ENCODE measurements around the gene PCDHA3.
"Not testable (repeated sequence)": the region's sequence is repeated elsewhere in the genome, so short reads cannot be mapped to it uniquely, and the experiment has no call there.

PCDHA3 gene

DNA sequence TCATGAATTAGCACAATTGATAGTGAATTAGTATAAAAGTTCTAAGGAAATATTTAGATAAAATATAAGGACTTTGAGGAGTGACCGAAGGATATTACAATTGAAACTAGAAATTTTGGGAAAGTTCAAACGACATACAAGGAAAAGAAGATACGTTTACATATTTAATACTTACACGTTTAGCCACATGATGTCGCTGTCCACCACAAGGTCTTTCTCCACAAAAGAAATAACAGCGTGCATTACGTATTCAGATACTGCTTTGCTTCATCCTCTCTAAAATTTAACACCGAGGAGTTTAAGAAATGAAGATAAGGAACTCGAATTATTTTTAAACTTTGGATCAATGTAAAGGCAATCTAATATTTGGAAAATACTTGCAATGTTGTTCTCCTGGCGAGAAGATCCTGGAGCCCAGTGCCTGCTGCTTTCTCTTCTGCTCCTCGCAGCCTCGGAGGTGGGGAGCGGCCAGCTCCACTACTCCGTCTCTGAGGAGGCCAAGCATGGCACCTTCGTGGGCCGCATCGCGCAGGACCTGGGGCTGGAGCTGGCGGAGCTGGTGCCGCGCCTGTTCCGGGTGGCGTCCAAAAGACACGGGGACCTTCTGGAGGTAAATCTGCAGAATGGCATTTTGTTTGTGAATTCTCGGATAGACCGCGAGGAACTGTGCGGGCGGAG is at the start of gene PCDHA3:
Gene PCDHA3, plus strand, starts transcription at position 242 of the 678 bp plus-strand sequence.
- no peaks in the 10 kb centered on the region for H3K9me3 ChIP-seq (ENCODE audit: low read depth, low read length)
- no peaks in the 10 kb centered on the region for H3K36me3 ChIP-seq (ENCODE audit: insufficient read depth, low read length)
- H3K9ac ChIP-seq (ENCODE audit: insufficient read length), result no peak within 1 kb of the TSS
- no peak within 1 kb of the TSS for H3K27ac ChIP-seq
- no peak for TF ChIP-seq POLR2AphosphoS5 (IDR thresholded peaks at IDR 0.05; ENCODE audit: borderline replicate concordance, low read depth, low read length)
- no peak for TF ChIP-seq EZH2 (IDR thresholded peaks at IDR 0.05)
- TF ChIP-seq FOXP2 (optimal IDR thresholded peaks at IDR 0.05; ENCODE audit: control extremely low read depth, extremely low read length, insufficient read depth), result no peak
- DNase-seq (ENCODE audit: low read depth, low spot score), result no peak
- no peak within 1 kb of the TSS for H3K4me3 ChIP-seq

DNA sequence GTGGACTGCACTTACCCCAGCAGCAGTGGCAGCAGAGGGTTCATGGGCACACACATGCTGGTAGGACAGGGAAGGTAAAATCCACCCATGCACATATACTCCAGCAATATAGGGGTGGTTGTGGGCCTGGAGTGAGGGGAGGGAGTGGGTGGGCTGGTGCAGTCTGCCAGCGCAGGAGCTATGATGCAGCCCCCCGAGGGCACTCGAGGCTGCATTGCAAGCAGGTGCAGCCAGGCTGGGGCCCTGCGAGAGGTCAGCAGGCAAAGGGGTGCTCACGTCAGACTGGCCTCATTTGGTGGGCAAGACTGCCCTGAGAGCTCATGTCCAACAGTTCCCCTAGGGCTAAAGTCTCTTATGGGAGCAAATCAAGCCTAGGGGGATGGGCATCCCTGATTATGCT is 47.3 kb upstream of the PCDHA3 start:
- Histone ChIP-seq H3K9me3 (ENCODE audit: low read depth, low read length) (no peaks in the 10 kb centered on the region), H3K36me3 (ENCODE audit: insufficient read depth, low read length) (no peaks in the 10 kb centered on the region), H3K27ac (no peak overlapping the region), H3K9ac (ENCODE audit: insufficient read length) (no peak overlapping the region), H3K4me3 (no peak overlapping the region)
- no peak for DNase-seq (ENCODE audit: low read depth, low spot score)
- no peak for TF ChIP-seq EZH2 (IDR thresholded peaks at IDR 0.05)
- no peak for TF ChIP-seq POLR2AphosphoS5 (IDR thresholded peaks at IDR 0.05; ENCODE audit: borderline replicate concordance, low read depth, low read length)
- no peak for TF ChIP-seq FOXP2 (optimal IDR thresholded peaks at IDR 0.05; ENCODE audit: control extremely low read depth, extremely low read length, insufficient read depth)

DNA sequence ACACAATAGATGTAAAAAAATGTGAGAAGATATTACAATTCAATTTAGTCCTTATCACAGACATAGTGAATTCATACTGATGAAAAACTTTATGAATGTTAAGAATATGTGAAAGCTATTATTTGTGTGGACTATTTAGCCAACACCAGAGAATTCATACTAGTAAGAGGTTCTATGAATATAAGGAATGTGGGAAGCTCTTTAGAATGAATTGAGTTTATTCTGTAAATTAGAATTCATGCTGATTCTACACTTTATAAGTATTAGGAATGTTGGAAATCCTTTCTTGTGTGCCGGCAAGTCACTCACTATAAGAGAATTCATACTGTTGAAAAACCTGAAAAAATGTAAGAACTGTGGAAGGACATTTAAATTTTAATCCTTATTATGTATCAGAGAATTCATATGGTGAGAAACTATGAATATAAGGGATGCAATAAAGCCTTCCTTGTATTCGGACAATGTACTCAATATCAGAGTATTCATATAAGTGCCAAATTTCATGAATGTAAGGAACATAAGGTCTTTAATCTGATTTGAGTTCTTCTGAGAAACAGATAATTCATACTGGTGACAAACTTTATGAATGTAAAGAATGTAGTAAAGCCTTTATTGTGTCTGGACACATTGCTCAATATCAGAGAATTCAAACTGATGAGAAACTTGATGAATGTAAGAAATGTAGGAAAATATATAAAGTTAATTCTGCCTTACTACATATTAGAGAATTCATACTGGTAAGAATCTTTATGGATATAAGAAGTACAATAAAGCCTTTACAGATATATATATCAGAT is 36.5 kb upstream of the PCDHA3 start:
- no peak overlapping the region for H3K9ac ChIP-seq (ENCODE audit: insufficient read length)
- no peaks in the 10 kb centered on the region for H3K36me3 ChIP-seq (ENCODE audit: insufficient read depth, low read length)
- no peak for DNase-seq (ENCODE audit: low read depth, low spot score)
- H3K27ac ChIP-seq, result no peak overlapping the region
- H3K9me3 ChIP-seq (ENCODE audit: low read depth, low read length), result peaks cover 12% of the 10 kb centered on the region; the same call in 1 of the 2 replicates
- TF ChIP-seq POLR2AphosphoS5 (IDR thresholded peaks at IDR 0.05; ENCODE audit: borderline replicate concordance, low read depth, low read length) (no peak), FOXP2 (optimal IDR thresholded peaks at IDR 0.05; ENCODE audit: control extremely low read depth, extremely low read length, insufficient read depth) (no peak), EZH2 (IDR thresholded peaks at IDR 0.05) (no peak)
- no peak overlapping the region for H3K4me3 ChIP-seq

DNA sequence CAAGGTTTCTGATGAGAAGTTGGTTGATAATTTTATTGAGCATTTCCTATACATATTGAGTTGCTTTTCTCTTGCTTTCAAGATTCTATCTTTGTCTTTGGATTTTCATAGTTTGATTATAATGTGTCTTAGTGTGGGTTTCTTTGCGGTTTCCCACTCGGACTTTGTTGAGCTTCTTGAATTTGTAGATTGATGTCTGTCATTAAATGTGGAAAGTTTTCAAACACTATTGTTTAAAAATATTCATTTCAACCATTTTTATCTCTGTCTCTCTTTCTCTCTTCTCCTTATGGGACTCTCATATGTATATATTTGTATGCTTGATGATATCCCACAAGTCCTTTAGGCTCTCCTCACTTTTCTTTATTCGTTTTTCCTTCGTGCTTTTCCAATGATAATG is 33.4 kb upstream of the PCDHA3 start:
- H3K9me3 ChIP-seq (ENCODE audit: low read depth, low read length), result peaks cover 12% of the 10 kb centered on the region; the same call in 1 of the 2 replicates

DNA sequence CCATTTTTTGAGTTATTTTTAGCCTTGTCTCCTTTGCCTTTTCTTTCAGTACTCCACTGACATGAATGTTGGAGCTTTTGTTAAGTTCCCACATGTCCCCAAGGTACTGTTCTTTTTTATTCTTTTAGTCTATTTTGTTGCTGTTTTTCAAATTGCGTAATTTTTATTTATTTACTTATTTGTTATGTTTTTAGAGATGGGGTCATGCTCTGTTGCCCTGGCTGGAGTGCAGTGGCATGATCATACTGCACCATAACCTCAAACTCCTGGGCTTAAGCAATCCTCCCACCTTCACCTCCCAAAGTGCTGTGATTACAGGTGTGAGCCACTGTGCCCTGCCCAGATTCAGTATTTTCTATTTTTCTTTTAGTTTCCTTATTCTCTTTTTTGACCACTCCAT is 20.3 kb upstream of the PCDHA3 start:
- no peak overlapping the region for H3K9ac ChIP-seq (ENCODE audit: insufficient read length)
- no peak for TF ChIP-seq EZH2 (IDR thresholded peaks at IDR 0.05)
- TF ChIP-seq POLR2AphosphoS5 (IDR thresholded peaks at IDR 0.05; ENCODE audit: borderline replicate concordance, low read depth, low read length), result no peak
- TF ChIP-seq FOXP2 (optimal IDR thresholded peaks at IDR 0.05; ENCODE audit: control extremely low read depth, extremely low read length, insufficient read depth), result no peak
- H3K36me3 ChIP-seq (ENCODE audit: insufficient read depth, low read length), result no peaks in the 10 kb centered on the region
- no peaks in the 10 kb centered on the region for H3K9me3 ChIP-seq (ENCODE audit: low read depth, low read length)
- DNase-seq (ENCODE audit: low read depth, low spot score), result no peak
- no peak overlapping the region for H3K4me3 ChIP-seq
- no peak overlapping the region for H3K27ac ChIP-seq

More for the DNA sequence above, 33.4 kb upstream of the PCDHA3 start:
- Histone ChIP-seq H3K36me3 (ENCODE audit: insufficient read depth, low read length) (no peaks in the 10 kb centered on the region), H3K9ac (ENCODE audit: insufficient read length) (no peak overlapping the region), H3K4me3 (no peak overlapping the region), H3K27ac (no peak overlapping the region)
- no peak for DNase-seq (ENCODE audit: low read depth, low spot score)
- TF ChIP-seq FOXP2 (optimal IDR thresholded peaks at IDR 0.05; ENCODE audit: control extremely low read depth, extremely low read length, insufficient read depth) (no peak), EZH2 (IDR thresholded peaks at IDR 0.05) (no peak), POLR2AphosphoS5 (IDR thresholded peaks at IDR 0.05; ENCODE audit: borderline replicate concordance, low read depth, low read length) (no peak)

DNA sequence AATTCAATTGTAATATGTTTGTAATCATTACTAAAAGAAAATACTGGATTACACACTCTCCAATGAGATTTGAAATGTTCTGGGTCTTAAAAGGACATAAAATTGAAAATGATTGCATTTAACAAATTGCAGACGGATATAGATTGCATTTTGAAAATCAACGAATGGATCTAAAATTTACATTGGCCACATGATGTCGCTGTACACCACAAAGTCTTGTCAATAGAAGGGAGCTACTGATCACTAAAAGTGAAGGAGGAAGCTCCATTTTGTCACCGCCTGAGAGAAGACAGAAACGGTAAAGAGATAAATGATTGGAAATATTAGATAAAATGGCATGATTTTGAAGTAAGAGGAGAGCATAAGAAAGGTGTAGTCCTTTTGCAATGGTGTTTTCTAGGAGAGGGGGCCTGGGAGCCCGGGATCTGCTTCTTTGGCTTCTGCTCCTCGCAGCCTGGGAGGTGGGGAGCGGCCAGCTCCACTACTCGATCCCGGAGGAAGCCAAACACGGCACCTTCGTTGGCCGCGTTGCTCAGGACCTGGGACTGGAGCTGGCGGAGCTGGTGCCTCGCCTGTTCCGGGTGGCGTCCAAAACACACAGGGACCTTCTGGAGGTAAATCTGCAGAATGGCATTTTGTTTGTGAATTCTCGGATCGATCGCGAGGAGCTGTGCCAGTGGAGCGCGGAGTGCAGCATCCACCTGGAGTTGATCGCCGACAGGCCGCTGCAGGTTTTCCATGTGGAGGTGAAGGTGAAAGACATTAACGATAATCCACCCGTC is 14.8 kb upstream of the PCDHA3 start, which contains the start of gene PCDHA1:
Gene PCDHA1, plus strand, starts transcription at position 236 of the 782 bp plus-strand sequence.
- Histone ChIP-seq H3K9ac (ENCODE audit: insufficient read length) (no peak within 1 kb of the TSS), H3K4me3 (0 out of 2 replicates have a peak within 1 kb of the TSS, but pooled peaks have one; percentile 13), H3K9me3 (ENCODE audit: low read depth, low read length) (no peaks in the 10 kb centered on the region; the same call in 1 of the 2 replicates), H3K27ac (no peak within 1 kb of the TSS), H3K36me3 (ENCODE audit: insufficient read depth, low read length) (no peaks in the 10 kb centered on the region)
- no peak for DNase-seq (ENCODE audit: low read depth, low spot score)
- TF ChIP-seq FOXP2 (optimal IDR thresholded peaks at IDR 0.05; ENCODE audit: control extremely low read depth, extremely low read length, insufficient read depth) (no peak), EZH2 (IDR thresholded peaks at IDR 0.05) (no peak), POLR2AphosphoS5 (IDR thresholded peaks at IDR 0.05; ENCODE audit: borderline replicate concordance, low read depth, low read length) (no peak)

DNA sequence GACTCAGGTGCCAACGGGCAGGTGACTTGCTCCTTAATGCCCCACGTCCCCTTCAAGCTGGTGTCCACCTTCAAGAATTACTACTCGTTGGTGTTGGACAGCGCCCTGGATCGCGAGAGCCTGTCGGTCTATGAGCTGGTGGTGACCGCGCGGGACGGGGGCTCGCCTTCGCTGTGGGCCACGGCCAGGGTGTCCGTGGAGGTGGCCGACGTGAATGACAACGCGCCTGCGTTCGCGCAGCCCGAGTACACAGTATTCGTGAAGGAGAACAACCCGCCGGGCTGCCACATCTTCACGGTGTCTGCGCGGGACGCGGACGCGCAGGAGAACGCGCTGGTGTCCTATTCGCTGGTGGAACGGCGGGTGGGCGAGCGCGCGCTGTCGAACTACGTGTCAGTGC is 13.4 kb upstream of the PCDHA3 start:
- not testable (repeated sequence) for H3K27ac ChIP-seq; H3K9ac ChIP-seq (ENCODE audit: insufficient read length); DNase-seq (ENCODE audit: low read depth, low spot score)

DNA sequence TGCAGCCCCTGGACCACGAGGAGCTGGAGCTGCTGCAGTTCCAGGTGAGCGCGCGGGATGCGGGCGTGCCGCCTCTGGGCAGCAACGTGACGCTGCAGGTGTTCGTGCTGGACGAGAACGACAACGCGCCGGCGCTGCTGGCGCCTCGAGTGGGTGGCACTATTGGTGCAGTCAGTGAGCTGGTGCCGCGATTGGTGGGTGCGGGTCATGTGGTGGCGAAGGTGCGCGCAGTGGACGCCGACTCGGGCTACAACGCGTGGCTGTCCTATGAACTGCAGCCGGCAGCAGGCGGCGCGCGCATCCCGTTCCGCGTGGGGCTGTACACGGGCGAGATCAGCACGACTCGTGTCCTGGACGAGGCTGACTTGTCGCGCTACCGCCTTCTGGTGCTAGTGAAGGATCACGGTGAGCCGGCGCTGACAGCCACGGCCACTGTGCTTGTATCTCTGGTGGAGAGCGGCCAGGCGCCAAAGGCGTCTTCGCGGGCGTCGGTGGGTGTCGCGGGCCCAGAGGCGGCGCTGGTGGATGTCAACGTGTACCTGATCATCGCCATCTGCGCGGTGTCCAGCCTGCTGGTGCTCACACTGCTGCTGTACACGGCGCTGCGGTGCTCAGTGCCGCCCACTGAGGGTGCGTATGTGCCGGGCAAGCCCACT is 12.9 kb upstream of the PCDHA3 start:
- H3K27ac ChIP-seq; H3K4me3 ChIP-seq; H3K36me3 ChIP-seq (ENCODE audit: insufficient read depth, low read length); H3K9me3 ChIP-seq (ENCODE audit: low read depth, low read length); H3K9ac ChIP-seq (ENCODE audit: insufficient read length); DNase-seq (ENCODE audit: low read depth, low spot score): not testable (repeated sequence)

More for the DNA sequence above, 13.4 kb upstream of the PCDHA3 start:
- not testable (repeated sequence) for H3K4me3 ChIP-seq; H3K36me3 ChIP-seq (ENCODE audit: insufficient read depth, low read length); H3K9me3 ChIP-seq (ENCODE audit: low read depth, low read length)

Data from SK-N-MC (cell line).